Keratinocyte (primary cell): ENCODE measurements around the gene HEATR1. TPM values are rescaled to one million over a fixed set of nuclear protein-coding genes. Genes with fewer than 3 reads are reported as not detected.

Source experiments
- DNase-seq: peaks from one replicate; pipeline ENCODE4 v3.0.0-alpha.2; 2011; ENCODE audit warnings: low read depth, missing footprints, low spot score
- FAIRE-seq: peaks from 2 replicates; lab custom pipeline; 2011; peaks lifted over from hg19 to GRCh38; lab: Jason Lieb, UNC
- H2AFZ ChIP-seq: 2 replicates; pipeline ENCODE4 v1.6.0; 2012; ENCODE audit warnings: low read length, control low read depth, inconsistent platforms; ENCODE audit not compliant: control insufficient read depth
- H3K27ac ChIP-seq: 2 replicates; pipeline ENCODE4 v1.5.1; 2011; ENCODE audit warnings: low read length; ENCODE audit not compliant: control insufficient read depth, insufficient read depth
- H3K27me3 ChIP-seq: 3 replicates; pipeline ENCODE4 v1.6.0; 2011; ENCODE audit warnings: low read length; ENCODE audit not compliant: control insufficient read depth, insufficient read depth; ENCODE audit errors: extremely low read depth
- H3K36me3 ChIP-seq, 2 experiments: 2 replicates in 1 of 2; 3 replicates in 1 of 2; pipeline ENCODE4 v1.5.1; 2011; ENCODE audit warnings: low read length in 2 of 2, mild to moderate bottlenecking in 1 of 2; ENCODE audit not compliant: control insufficient read depth in 2 of 2, insufficient read depth in 2 of 2; ENCODE audit errors: extremely low read depth in 1 of 2
- H3K4me1 ChIP-seq: 3 replicates; pipeline ENCODE4 v1.5.1; 2011; ENCODE audit warnings: low read length; ENCODE audit not compliant: control insufficient read depth, insufficient read depth; ENCODE audit errors: extremely low read depth
- H3K4me2 ChIP-seq: 3 replicates; pipeline ENCODE4 v1.6.0; 2011; ENCODE audit warnings: low read depth, low read length; ENCODE audit not compliant: control insufficient read depth, insufficient read depth; ENCODE audit errors: extremely low read depth
- H3K4me3 ChIP-seq, 3 experiments: fragments of 200-600 bp in 1 of 3; sonication (generic) in 1 of 3; 2 replicates in 2 of 3; 3 replicates in 1 of 3; pipeline ENCODE4 v1.5.1; 2011 to 2016; ENCODE audit warnings: low read length in 3 of 3, mild to moderate bottlenecking in 3 of 3, control low read depth in 2 of 3, inconsistent platforms in 1 of 3, low read depth in 1 of 3, mixed read lengths in 1 of 3, mixed run types in 1 of 3, moderate library complexity in 1 of 3; ENCODE audit not compliant: control insufficient read depth in 2 of 3, insufficient read depth in 2 of 3; ENCODE audit errors: extremely low read depth in 1 of 3
- H3K79me2 ChIP-seq: 2 replicates; pipeline ENCODE4 v1.6.0; 2012; ENCODE audit warnings: low read length; ENCODE audit not compliant: control insufficient read depth, insufficient read depth
- H3K9ac ChIP-seq: 3 replicates; pipeline ENCODE4 v1.6.0; 2011; ENCODE audit warnings: low read length; ENCODE audit not compliant: control insufficient read depth, insufficient read depth; ENCODE audit errors: extremely low read depth
- H3K9me1 ChIP-seq: 3 replicates; pipeline ENCODE4 v1.6.0; 2011; ENCODE audit warnings: low read length; ENCODE audit not compliant: control insufficient read depth, insufficient read depth; ENCODE audit errors: extremely low read depth
- H3K9me3 ChIP-seq: 2 replicates; pipeline ENCODE4 v1.5.1; 2012; ENCODE audit warnings: low read depth, low read length; ENCODE audit not compliant: control insufficient read depth
- H4K20me1 ChIP-seq: 3 replicates; pipeline ENCODE4 v1.6.0; 2011; ENCODE audit warnings: low read length; ENCODE audit not compliant: control insufficient read depth, insufficient read depth; ENCODE audit errors: extremely low read depth
- CTCF ChIP-seq, 3 experiments: IDR thresholded peaks in 1 of 3; conservative IDR thresholded peaks in 1 of 3; optimal IDR thresholded peaks in 1 of 3; 2 replicates in 2 of 3; 3 replicates in 1 of 3; pipeline versions ENCODE3 to v1.5.1; 2011; ENCODE audit warnings: low read length in 3 of 3, mild to moderate bottlenecking in 3 of 3, moderate library complexity in 2 of 3, control low read depth in 1 of 3, inconsistent platforms in 1 of 3; ENCODE audit not compliant: insufficient read depth in 2 of 3; ENCODE audit errors: extremely low read depth in 1 of 3
- EZH2 ChIP-seq: IDR thresholded peaks from one replicate; pipeline ENCODE4 v1.6.1; 2012; ENCODE audit warnings: inconsistent platforms, mild to moderate bottlenecking, low read length, moderate library complexity
- dilution Hi-C: fragments of 300-500 bp; cut with MboI; formaldehyde crosslinking; loops from one replicate; pipeline ENCODE4 v1.7.0; 2020; ENCODE audit warnings: low sequenced_read_pairs; ENCODE audit not compliant: extremely low pct_ligation_motif_present
- polyA plus RNA-seq, 5 experiments: library from polyadenylated mRNA; depleted of rRNA in 3 of 5; stranded (reverse) in 3 of 5; stranded (forward) in 1 of 5; unstranded in 1 of 5; fragments of >200 nt; gene quantifications; 1 replicate in 1 of 5; 2 replicates in 3 of 5; 3 replicates in 1 of 5; pipeline versions ENCODE4 v1.2.1 to v1.2.3, GENCODE V29; 2011 to 2012; ENCODE audit warnings: missing spikeins in 2 of 5, low read depth in 1 of 5, low replicate concordance in 1 of 5

The HEATR1 gene
- polyA plus RNA-seq, 1 donor (not counting 4 experiments of a cell fraction or from before 2014, with no cell fraction given), result 19.5 TPM

DNA sequence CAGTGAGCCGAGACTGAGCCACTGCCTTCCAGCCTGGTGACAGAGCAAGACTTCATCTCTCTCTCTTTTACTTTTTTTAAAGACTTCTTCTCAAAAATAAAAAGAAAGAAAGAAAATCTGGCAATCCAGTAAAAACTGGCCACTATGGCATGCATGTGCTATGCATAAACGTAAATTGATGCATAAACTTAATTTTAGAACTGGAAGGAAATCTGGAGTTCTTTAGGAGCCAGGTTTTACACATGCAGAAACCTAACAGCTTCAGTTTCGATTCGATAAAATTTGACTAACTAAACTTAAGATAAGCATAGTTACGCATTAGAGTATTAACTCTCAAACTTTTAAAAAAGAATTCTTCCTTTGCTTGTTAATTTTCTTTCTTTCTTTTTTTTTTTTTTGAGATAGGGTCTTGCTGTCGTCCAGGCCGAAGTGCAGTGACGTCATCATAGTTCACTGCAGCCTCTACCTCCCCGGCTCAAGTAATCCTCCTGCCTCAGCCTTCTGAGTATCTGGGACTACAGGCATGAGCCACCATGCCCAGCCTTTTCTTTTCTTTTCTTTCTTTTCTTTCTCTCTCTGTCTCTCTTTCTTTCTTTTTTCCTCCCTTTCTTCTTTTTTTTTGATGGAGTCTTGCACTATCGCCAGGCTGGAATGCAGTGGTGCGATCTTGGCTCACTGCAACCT lies 92.4 kb downstream of the HEATR1 start:
- TF ChIP-seq EZH2 (no peak), CTCF (optimal IDR thresholded peaks at IDR 0.05 in 1 of 3, IDR thresholded peaks at IDR 0.05 in 1 of 3, conservative IDR thresholded peaks at IDR 0.05 in 1 of 3; ENCODE audit: extremely low read depth in 1 of 3, insufficient read depth in 2 of 3, low read length in 3 of 3) (no peak)
- DNase-seq (no peak), FAIRE-seq (no peak)
- no peak overlapping the region for H3K27ac ChIP-seq
- H3K4me1 ChIP-seq, result peaks cover 2% of the 10 kb centered on the region
- no peak overlapping the region for H3K9ac ChIP-seq
- no peaks in the 10 kb centered on the region for H3K9me1 ChIP-seq
- H3K9me3 ChIP-seq, result no peaks in the 10 kb centered on the region
- dilution Hi-C loops, result no loop called here
- no peak overlapping the region for H3K4me3 ChIP-seq
- H3K36me3 ChIP-seq, result no peaks in the 10 kb centered on the region
- H3K4me2 ChIP-seq, result no peak overlapping the region
- no peaks in the 10 kb centered on the region for H3K27me3 ChIP-seq
- H2AFZ ChIP-seq, result no peak overlapping the region
- no peaks in the 10 kb centered on the region for H4K20me1 ChIP-seq
- H3K79me2 ChIP-seq, result no peaks in the 10 kb centered on the region

- no peaks in the 10 kb centered on the region for H3K9me1 ChIP-seq
- FAIRE-seq (no peak), DNase-seq (no peak)
- no peak overlapping the region for H3K4me3 ChIP-seq
- no peaks in the 10 kb centered on the region for H3K79me2 ChIP-seq
- H3K27me3 ChIP-seq, result no peaks in the 10 kb centered on the region
- H3K36me3 ChIP-seq, result no peaks in the 10 kb centered on the region
- no peak for TF ChIP-seq CTCF (optimal IDR thresholded peaks at IDR 0.05 in 1 of 3, IDR thresholded peaks at IDR 0.05 in 1 of 3, conservative IDR thresholded peaks at IDR 0.05 in 1 of 3; ENCODE audit: extremely low read depth in 1 of 3, insufficient read depth in 2 of 3, low read length in 3 of 3)
- TF ChIP-seq EZH2, result no peak
- H4K20me1 ChIP-seq, result no peaks in the 10 kb centered on the region
- no peaks in the 10 kb centered on the region for H3K4me1 ChIP-seq
- H3K9me3 ChIP-seq, result no peaks in the 10 kb centered on the region
- no peak overlapping the region for H3K9ac ChIP-seq
- dilution Hi-C loops, result no loop called here
- no peak overlapping the region for H2AFZ ChIP-seq
- H3K4me2 ChIP-seq, result no peak overlapping the region
- H3K27ac ChIP-seq, result no peak overlapping the region
Observed at GRCh38 chr1:236509647-236510401, 94.5 kb downstream of the HEATR1 start.
